B cell (primary cell): ENCODE data around the gene SCP2.

Experiments
- CTCF ChIP-seq: fragments of 200-600 bp; IDR thresholded peaks from one replicate; pipeline ENCODE4 v1.8.0; 2022; ENCODE audit warnings: antibody characterized with exemption, mild to moderate bottlenecking
- EZH2 ChIP-seq: IDR thresholded peaks from 2 replicates; pipeline ENCODE4 v1.6.1; 2012; ENCODE audit warnings: borderline replicate concordance, low read depth, mild to moderate bottlenecking, moderate library complexity, low read length; ENCODE audit not compliant: insufficient read depth, poor library complexity, severe bottlenecking

DNA sequence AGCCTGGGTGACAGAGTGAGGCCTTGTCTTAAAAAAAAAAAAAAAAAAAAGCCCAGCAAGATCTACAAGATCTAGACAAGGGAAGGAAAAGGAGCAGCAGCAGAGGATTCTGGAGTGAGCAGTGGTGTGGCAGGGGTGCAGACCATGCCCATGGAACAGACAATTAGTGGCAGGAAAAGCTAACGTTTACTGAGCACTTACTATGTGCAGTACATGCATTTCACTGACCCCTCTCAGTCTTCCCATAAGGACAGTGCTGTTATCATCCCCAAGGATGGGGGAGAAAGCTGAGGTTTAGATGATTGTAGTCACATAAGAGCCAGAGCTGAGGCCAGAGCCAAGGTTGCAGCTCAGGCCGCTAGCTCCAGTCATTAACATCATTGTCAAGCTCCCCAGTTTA is 140.8 kb downstream of the SCP2 start:
- TF ChIP-seq CTCF (no peak), EZH2 (no peak)
